ENCODE measurements around the gene AOPEP. TPM values are rescaled to one million over a fixed set of nuclear protein-coding genes. Genes with fewer than 3 reads are reported as not detected.

The AOPEP gene
- total and polyA plus RNA-seq, 2 of the 13 experiments (the other 11 are each of a cell fraction or from before 2014, with no cell fraction given): 22.2 to 41.6 TPM

DNA sequence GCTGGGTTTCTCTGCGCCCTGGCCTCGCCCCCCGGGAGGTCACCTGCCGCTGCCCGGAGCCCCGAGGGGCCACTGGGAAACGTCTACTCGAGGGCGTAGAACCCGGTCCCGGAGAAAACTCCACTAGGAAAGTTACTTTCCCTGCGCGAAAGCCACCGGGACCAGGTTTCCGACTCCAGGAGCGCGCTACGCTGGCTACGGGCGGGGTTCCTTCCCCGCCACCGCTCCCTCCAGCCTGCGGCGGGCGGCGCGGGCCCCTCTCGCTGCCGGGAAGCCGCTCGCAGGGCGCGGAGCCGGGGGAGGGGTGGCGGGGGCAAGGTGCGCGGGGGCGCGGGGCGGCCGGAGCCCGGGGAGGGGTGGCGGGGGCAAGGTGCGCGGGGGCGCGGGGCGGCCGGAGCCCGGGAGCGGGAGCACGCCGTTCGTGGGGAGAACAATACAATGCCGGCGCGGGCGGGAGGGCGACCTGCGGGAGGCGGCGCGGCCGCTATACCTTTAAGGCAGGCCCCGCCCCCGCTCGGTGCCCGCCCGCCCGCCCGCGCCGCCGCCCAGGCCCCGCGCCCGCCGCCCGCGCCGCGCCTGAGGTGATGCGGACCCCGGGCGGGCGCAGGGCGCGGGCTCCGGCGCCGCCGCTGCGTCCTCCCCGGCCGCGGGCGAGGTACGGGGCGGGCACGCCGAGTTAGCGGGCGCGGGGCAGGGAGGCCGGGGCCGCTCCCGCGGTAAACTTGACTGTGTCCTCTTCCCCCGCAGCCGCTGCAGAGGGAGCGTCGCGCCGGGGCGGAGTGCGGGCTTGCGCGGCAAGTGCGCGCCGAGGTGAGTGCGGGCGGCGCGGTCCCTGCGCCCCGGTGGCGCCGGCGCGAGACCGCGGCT is 278.1 kb downstream of the AOPEP start (continued):
- TF ChIP-seq, protein P1, sequence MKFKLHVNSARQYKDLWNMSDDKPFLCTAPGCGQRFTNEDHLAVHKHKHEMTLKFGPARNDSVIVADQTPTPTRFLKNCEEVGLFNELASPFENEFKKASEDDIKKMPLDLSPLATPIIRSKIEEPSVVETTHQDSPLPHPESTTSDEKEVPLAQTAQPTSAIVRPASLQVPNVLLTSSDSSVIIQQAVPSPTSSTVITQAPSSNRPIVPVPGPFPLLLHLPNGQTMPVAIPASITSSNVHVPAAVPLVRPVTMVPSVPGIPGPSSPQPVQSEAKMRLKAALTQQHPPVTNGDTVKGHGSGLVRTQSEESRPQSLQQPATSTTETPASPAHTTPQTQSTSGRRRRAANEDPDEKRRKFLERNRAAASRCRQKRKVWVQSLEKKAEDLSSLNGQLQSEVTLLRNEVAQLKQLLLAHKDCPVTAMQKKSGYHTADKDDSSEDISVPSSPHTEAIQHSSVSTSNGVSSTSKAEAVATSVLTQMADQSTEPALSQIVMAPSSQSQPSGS (CRISPR knock-in tag; IDR thresholded peaks at IDR 0.05): no peak
- peak; percentile 69; the same call in 1 of the 2 replicates for TF ChIP-seq HES4 (CRISPR knock-in tag; IDR thresholded peaks at IDR 0.05; ENCODE audit: borderline replicate concordance)
- TF ChIP-seq, protein P2, sequence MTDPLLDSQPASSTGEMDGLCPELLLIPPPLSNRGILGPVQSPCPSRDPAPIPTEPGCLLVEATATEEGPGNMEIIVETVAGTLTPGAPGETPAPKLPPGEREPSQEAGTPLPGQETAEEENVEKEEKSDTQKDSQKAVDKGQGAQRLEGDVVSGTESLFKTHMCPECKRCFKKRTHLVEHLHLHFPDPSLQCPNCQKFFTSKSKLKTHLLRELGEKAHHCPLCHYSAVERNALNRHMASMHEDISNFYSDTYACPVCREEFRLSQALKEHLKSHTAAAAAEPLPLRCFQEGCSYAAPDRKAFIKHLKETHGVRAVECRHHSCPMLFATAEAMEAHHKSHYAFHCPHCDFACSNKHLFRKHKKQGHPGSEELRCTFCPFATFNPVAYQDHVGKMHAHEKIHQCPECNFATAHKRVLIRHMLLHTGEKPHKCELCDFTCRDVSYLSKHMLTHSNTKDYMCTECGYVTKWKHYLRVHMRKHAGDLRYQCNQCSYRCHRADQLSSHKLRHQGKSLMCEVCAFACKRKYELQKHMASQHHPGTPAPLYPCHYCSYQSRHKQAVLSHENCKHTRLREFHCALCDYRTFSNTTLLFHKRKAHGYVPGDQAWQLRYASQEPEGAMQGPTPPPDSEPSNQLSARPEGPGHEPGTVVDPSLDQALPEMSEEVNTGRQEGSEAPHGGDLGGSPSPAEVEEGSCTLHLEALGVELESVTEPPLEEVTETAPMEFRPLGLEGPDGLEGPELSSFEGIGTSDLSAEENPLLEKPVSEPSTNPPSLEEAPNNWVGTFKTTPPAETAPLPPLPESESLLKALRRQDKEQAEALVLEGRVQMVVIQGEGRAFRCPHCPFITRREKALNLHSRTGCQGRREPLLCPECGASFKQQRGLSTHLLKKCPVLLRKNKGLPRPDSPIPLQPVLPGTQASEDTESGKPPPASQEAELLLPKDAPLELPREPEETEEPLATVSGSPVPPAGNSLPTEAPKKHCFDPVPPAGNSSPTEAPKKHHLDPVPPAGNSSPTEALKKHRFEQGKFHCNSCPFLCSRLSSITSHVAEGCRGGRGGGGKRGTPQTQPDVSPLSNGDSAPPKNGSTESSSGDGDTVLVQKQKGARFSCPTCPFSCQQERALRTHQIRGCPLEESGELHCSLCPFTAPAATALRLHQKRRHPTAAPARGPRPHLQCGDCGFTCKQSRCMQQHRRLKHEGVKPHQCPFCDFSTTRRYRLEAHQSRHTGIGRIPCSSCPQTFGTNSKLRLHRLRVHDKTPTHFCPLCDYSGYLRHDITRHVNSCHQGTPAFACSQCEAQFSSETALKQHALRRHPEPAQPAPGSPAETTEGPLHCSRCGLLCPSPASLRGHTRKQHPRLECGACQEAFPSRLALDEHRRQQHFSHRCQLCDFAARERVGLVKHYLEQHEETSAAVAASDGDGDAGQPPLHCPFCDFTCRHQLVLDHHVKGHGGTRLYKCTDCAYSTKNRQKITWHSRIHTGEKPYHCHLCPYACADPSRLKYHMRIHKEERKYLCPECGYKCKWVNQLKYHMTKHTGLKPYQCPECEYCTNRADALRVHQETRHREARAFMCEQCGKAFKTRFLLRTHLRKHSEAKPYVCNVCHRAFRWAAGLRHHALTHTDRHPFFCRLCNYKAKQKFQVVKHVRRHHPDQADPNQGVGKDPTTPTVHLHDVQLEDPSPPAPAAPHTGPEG (CRISPR knock-in tag; IDR thresholded peaks at IDR 0.05): peak; percentile 70; the same call in 1 of the 2 replicates
- no peak for TF ChIP-seq MIER2 (CRISPR knock-in tag; IDR thresholded peaks at IDR 0.05)
- no peak for TF ChIP-seq RFX5 (IDR thresholded peaks at IDR 0.05; ENCODE audit: low read depth, low read length)
- TF ChIP-seq, protein P3, sequence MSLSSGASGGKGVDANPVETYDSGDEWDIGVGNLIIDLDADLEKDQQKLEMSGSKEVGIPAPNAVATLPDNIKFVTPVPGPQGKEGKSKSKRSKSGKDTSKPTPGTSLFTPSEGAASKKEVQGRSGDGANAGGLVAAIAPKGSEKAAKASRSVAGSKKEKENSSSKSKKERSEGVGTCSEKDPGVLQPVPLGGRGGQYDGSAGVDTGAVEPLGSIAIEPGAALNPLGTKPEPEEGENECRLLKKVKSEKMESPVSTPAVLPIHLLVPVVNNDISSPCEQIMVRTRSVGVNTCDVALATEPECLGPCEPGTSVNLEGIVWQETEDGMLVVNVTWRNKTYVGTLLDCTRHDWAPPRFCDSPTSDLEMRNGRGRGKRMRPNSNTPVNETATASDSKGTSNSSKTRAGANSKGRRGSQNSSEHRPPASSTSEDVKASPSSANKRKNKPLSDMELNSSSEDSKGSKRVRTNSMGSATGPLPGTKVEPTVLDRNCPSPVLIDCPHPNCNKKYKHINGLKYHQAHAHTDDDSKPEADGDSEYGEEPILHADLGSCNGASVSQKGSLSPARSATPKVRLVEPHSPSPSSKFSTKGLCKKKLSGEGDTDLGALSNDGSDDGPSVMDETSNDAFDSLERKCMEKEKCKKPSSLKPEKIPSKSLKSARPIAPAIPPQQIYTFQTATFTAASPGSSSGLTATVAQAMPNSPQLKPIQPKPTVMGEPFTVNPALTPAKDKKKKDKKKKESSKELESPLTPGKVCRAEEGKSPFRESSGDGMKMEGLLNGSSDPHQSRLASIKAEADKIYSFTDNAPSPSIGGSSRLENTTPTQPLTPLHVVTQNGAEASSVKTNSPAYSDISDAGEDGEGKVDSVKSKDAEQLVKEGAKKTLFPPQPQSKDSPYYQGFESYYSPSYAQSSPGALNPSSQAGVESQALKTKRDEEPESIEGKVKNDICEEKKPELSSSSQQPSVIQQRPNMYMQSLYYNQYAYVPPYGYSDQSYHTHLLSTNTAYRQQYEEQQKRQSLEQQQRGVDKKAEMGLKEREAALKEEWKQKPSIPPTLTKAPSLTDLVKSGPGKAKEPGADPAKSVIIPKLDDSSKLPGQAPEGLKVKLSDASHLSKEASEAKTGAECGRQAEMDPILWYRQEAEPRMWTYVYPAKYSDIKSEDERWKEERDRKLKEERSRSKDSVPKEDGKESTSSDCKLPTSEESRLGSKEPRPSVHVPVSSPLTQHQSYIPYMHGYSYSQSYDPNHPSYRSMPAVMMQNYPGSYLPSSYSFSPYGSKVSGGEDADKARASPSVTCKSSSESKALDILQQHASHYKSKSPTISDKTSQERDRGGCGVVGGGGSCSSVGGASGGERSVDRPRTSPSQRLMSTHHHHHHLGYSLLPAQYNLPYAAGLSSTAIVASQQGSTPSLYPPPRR (CRISPR knock-in tag; IDR thresholded peaks at IDR 0.05; ENCODE audit: borderline replicate concordance): no peak
- TF ChIP-seq FOXO1 (CRISPR knock-in tag; IDR thresholded peaks at IDR 0.05): 0 out of 2 replicates have a peak, but pooled peaks have one; percentile 6
- TF ChIP-seq, protein P4, sequence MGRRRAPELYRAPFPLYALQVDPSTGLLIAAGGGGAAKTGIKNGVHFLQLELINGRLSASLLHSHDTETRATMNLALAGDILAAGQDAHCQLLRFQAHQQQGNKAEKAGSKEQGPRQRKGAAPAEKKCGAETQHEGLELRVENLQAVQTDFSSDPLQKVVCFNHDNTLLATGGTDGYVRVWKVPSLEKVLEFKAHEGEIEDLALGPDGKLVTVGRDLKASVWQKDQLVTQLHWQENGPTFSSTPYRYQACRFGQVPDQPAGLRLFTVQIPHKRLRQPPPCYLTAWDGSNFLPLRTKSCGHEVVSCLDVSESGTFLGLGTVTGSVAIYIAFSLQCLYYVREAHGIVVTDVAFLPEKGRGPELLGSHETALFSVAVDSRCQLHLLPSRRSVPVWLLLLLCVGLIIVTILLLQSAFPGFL (CRISPR knock-in tag; IDR thresholded peaks at IDR 0.05): no peak
- peak; percentile 54 for TF ChIP-seq SAP130 (CRISPR knock-in tag; IDR thresholded peaks at IDR 0.05; ENCODE audit: low read depth)
- TF ChIP-seq HNF4A (CRISPR knock-in tag; IDR thresholded peaks at IDR 0.05): 0 out of 2 replicates have a peak, but pooled peaks have one; percentile 23
- TF ChIP-seq TCF7L2 (IDR thresholded peaks at IDR 0.05; ENCODE audit: low read depth, low read length): no peak
- no peak for TF ChIP-seq ZFP82 (CRISPR knock-in tag; IDR thresholded peaks at IDR 0.05; ENCODE audit: borderline replicate concordance)
- TF ChIP-seq ZSCAN29 (CRISPR knock-in tag; conservative IDR thresholded peaks at IDR 0.05): no peak; the same call in 1 of the 2 replicates
